ENCODE results near the gene ATXN2. TPM values are rescaled to one million over a fixed set of nuclear protein-coding genes. Genes with fewer than 3 reads are reported as not detected.

The ATXN2 gene
- total RNA-seq, 1 donor from 2014 or later: 25.0 TPM

GRCh38 chr12:111532751-111533150 lies 66.4 kb downstream of the ATXN2 start:
- Histone ChIP-seq H3K4me1 (no peaks in the 10 kb centered on the region), H3K36me3 (peaks cover 28 to 31% of the 10 kb centered on the region in 2 donors), H3K4me3 (no peak overlapping the region), H3K9me3 (no peaks in the 10 kb centered on the region), H3K27me3 (no peaks in the 10 kb centered on the region), H3K27ac (no peak overlapping the region)
- no peak for TF ChIP-seq CTCF (IDR thresholded peaks at IDR 0.05)
- intact Hi-C loops (cut with DNase I): loop anchor here (10.0 kb wide), 1 partner anchor 1958 kb away; the partner anchor contains the start of genes MMAB and MVK
- DNase-seq (ENCODE audit: low spot score in 2 of 2): no peak

GRCh38 chr12:111529424-111530368 lies 69.4 kb downstream of the ATXN2 start:
- no peak for DNase-seq (ENCODE audit: low spot score in 2 of 2)
- intact Hi-C loops (cut with DNase I): loop anchor here (1.0 to 10.0 kb wide), 2 partner anchors 132 to 1955 kb away; partner anchors contain the start of genes MMAB and MVK
- peak; percentile 26 to 61 (median 53) for TF ChIP-seq CTCF (IDR thresholded peaks at IDR 0.05)
- no peaks in the 10 kb centered on the region for H3K4me1 ChIP-seq
- H3K27ac ChIP-seq: no peak overlapping the region
- H3K9me3 ChIP-seq: no peaks in the 10 kb centered on the region
- no peaks in the 10 kb centered on the region for H3K27me3 ChIP-seq
- H3K36me3 ChIP-seq: peaks cover 31 to 43% of the 10 kb centered on the region in 2 donors
- H3K4me3 ChIP-seq: no peak overlapping the region

GRCh38 chr12:111523587-111524167 lies 75.4 kb downstream of the ATXN2 start:
- TF ChIP-seq CTCF (IDR thresholded peaks at IDR 0.05): no peak
- no peak overlapping the region for H3K4me3 ChIP-seq
- intact Hi-C loops (cut with DNase I): no loop called here
- H3K36me3 ChIP-seq: peaks cover 48 to 68% of the 10 kb centered on the region in 2 donors
- no peaks in the 10 kb centered on the region for H3K27me3 ChIP-seq
- no peak for DNase-seq (ENCODE audit: low spot score in 2 of 2)
- H3K9me3 ChIP-seq: no peaks in the 10 kb centered on the region
- no peaks in the 10 kb centered on the region for H3K4me1 ChIP-seq
- H3K27ac ChIP-seq: no peak overlapping the region

- TF ChIP-seq CTCF (IDR thresholded peaks at IDR 0.05): no peak
- Histone ChIP-seq H3K36me3 (peaks cover 45 to 83% of the 10 kb centered on the region in 2 donors), H3K9me3 (no peaks in the 10 kb centered on the region), H3K27ac (no peak overlapping the region), H3K27me3 (no peaks in the 10 kb centered on the region), H3K4me1 (no peaks in the 10 kb centered on the region), H3K4me3 (no peak overlapping the region)
- DNase-seq (ENCODE audit: low spot score in 2 of 2): no peak
- intact Hi-C loops (cut with DNase I): no loop called here
Observed at GRCh38 chr12:111521801-111522200, 77.3 kb downstream of the ATXN2 start.

- no peak for TF ChIP-seq CTCF (IDR thresholded peaks at IDR 0.05)
- Histone ChIP-seq H3K9me3 (no peaks in the 10 kb centered on the region), H3K27me3 (no peaks in the 10 kb centered on the region), H3K27ac (no peak overlapping the region), H3K36me3 (peaks cover 39 to 79% of the 10 kb centered on the region in 2 donors), H3K4me3 (no peak overlapping the region), H3K4me1 (no peaks in the 10 kb centered on the region)
- DNase-seq (ENCODE audit: low spot score in 2 of 2): no peak
- intact Hi-C loops (cut with DNase I): no loop called here
Observed at GRCh38 chr12:111519937-111520336, 79.2 kb downstream of the ATXN2 start.
